HFF-Myc (cell line): ENCODE data around the gene TRMT44.
"Not testable (repeated sequence)": the region's sequence is repeated elsewhere in the genome, so short reads cannot be mapped to it uniquely, and the experiment has no call there.

Experiments used
- DNase-seq: peaks from one replicate; pipeline ENCODE4 v3.0.0-alpha.2; 2011; ENCODE audit warnings: low read depth; ENCODE audit errors: extremely low read depth
- H3K4me3 ChIP-seq: replicated peaks from 2 replicates; pipeline ENCODE4 v1.5.1; 2011; ENCODE audit warnings: low read depth, mild to moderate bottlenecking, control low read depth, low read length
- CTCF ChIP-seq: IDR thresholded peaks from 2 replicates; pipeline ENCODE4 v1.5.1; 2012; ENCODE audit warnings: mild to moderate bottlenecking, low read depth, low read length, control low read depth; ENCODE audit errors: missing control alignments

Gene TRMT44

GRCh38 chr4:8509311-8509950 is 68.9 kb downstream of the TRMT44 start:
- no peak for DNase-seq
- H3K4me3 ChIP-seq, result no peak overlapping the region
- TF ChIP-seq CTCF, result no peak

GRCh38 chr4:8510191-8510590 is 69.6 kb downstream of the TRMT44 start:
- H3K4me3 ChIP-seq, result no peak overlapping the region
- TF ChIP-seq CTCF, result no peak
- no peak for DNase-seq

GRCh38 chr4:8510611-8511285 is 70.2 kb downstream of the TRMT44 start:
- DNase-seq, result no peak
- no peak for TF ChIP-seq CTCF
- H3K4me3 ChIP-seq, result no peak overlapping the region

- TF ChIP-seq CTCF, result no peak
- DNase-seq, result no peak
- H3K4me3 ChIP-seq, result no peak overlapping the region
These were observed 71.9 kb downstream of the TRMT44 start for GRCh38 chr4:8512510-8512909.

- H3K4me3 ChIP-seq, DNase-seq: not testable (repeated sequence)
These were observed 72.5 kb downstream of the TRMT44 start for GRCh38 chr4:8513080-8513479.

GRCh38 chr4:8513931-8514330 is 73.4 kb downstream of the TRMT44 start:
- no peak for TF ChIP-seq CTCF
- no peak overlapping the region for H3K4me3 ChIP-seq
- no peak for DNase-seq

GRCh38 chr4:8514391-8514790 is 73.8 kb downstream of the TRMT44 start:
- DNase-seq, result no peak
- TF ChIP-seq CTCF, result no peak
- H3K4me3 ChIP-seq, result no peak overlapping the region
